ENCODE data around the gene LILRA5.
"Not testable (repeated sequence)": the region's sequence is repeated elsewhere in the genome, so short reads cannot be mapped to it uniquely, and the experiment has no call there.

LILRA5 gene

DNA sequence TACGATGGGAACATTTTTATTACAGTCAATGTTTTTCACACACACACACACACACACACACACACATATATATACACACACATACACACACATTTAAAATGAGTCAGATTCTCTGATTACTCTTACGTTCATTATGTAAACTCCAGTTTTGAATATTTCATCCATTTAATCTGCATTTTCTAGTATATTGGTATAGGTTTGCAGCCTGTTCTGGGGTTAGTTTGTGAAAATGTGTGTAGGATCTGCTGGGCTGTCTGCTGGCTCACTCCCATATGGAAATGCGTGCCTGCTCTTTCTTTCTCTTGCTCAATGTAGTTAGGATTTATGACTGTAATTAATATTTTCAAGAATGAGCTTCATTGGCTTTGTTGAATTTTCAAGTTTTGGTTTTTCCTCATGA, 39.1 kb downstream of the LILRA5 start:
- no peak overlapping the region for H3K4me3 ChIP-seq (ENCODE audit: low read depth, low read length)
- TF ChIP-seq, protein P1, sequence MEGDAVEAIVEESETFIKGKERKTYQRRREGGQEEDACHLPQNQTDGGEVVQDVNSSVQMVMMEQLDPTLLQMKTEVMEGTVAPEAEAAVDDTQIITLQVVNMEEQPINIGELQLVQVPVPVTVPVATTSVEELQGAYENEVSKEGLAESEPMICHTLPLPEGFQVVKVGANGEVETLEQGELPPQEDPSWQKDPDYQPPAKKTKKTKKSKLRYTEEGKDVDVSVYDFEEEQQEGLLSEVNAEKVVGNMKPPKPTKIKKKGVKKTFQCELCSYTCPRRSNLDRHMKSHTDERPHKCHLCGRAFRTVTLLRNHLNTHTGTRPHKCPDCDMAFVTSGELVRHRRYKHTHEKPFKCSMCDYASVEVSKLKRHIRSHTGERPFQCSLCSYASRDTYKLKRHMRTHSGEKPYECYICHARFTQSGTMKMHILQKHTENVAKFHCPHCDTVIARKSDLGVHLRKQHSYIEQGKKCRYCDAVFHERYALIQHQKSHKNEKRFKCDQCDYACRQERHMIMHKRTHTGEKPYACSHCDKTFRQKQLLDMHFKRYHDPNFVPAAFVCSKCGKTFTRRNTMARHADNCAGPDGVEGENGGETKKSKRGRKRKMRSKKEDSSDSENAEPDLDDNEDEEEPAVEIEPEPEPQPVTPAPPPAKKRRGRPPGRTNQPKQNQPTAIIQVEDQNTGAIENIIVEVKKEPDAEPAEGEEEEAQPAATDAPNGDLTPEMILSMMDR (IDR thresholded peaks at IDR 0.05; ENCODE audit: insufficient read depth, low read depth, low read length, missing control alignments) = no peak
- no peak for DNase-seq (ENCODE audit: low read depth)

DNA sequence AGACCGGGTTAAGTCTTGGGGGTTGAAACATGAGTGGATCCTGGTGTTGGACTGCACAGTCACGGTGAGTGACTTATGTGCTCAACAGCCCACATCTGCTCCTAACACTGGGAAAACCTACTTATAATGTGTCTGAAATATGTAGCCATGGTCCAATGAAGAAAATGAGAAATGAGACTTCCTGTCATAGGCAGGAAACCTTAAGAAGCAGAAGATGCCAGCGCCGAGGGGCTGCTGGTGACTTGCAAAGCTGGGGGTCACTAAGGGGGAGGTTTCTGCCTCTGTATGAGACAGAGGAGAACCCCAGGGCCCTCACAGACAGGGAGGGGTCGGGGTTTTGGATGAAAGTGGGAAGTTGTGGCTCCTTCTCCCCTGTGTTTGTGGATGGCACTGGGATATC, 40.8 kb downstream of the LILRA5 start:
- H3K4me3 ChIP-seq (ENCODE audit: low read depth, low read length); DNase-seq (ENCODE audit: low read depth): not testable (repeated sequence)

DNA sequence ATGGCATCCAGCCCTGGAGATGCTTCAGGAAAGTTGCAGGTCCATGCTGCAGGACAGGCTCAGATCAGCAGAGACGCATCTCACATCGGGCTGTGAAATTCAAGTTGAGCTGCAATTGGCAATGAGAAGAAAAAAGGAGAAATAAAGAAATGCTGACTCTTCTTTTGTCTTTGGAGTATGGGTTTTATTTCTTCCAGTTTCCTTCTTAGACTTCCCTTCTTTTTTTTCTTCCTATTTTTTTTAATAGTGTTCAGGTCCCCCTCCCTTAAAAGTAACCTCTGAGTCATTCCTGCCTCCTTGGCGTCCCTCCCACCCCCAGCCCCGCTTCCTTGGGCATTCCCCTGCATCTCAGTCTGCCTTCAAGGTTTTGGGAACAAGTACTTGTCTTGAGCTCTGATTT, 41.4 kb downstream of the LILRA5 start:
- not testable (repeated sequence) for DNase-seq (ENCODE audit: low read depth); H3K4me3 ChIP-seq (ENCODE audit: low read depth, low read length)

DNA sequence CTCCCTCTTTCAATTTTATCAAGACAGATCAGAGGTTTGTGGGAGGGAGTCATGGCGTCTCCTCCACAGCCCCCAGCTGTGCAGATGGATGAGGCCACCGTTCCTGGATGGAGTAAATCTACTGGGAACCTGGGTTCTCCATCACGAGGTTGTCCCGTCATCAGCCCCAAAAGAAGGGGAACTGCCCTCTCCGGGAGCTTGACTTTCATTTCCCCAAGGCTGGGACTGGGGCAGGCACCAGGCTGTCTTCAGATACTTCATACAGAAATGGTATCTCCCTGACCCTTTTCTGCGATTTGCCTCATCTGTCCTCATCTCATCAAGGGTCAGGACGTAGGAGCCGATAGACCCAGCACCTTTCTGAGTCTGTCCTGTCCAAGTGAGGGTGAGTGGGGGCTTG, 41.9 kb downstream of the LILRA5 start:
- TF ChIP-seq, protein P1 (IDR thresholded peaks at IDR 0.05; ENCODE audit: insufficient read depth, low read depth, low read length, missing control alignments) = no peak
- DNase-seq (ENCODE audit: low read depth) = no peak
- no peak overlapping the region for H3K4me3 ChIP-seq (ENCODE audit: low read depth, low read length)

DNA sequence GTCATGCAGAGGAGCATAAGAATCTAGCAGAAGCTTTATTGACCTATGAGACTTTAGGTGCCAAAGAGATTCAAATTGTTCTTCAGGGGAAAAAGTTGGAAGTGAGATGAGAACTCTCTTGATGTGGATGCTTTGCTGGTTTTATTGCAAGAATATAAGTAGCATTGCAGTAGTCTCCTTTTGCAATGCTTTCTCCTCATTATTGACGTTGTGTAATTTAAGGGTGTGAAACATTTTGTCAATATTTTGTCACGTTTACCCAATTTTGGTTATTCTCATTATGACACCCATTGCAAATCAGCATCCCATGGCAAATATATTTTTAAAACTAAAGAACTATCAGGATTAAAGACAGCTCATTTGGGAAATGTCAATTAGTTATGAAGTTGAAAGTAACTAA, 44.0 kb downstream of the LILRA5 start:
- no peak for DNase-seq (ENCODE audit: low read depth)
- TF ChIP-seq, protein P1 (IDR thresholded peaks at IDR 0.05; ENCODE audit: insufficient read depth, low read depth, low read length, missing control alignments) = no peak
- H3K4me3 ChIP-seq (ENCODE audit: low read depth, low read length) = no peak overlapping the region

DNA sequence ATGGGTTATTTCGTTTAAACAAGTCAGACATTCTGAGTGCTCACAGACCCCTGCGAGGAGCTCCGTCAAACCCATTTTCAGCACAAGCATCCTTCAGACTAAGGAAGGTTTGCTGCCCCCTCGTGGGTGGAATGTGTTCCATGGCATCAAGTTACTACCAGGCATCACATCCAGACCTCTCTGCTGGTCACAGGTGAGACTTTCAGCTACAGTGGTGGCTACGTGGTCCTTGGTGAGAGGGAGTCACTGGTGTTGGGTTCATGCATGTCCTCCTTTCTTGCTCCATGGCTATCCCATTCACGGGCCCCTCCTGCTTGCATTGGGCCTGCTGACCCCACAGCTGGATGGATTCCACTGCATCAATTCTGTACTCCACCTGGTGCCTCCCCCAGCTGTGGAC, 46.8 kb downstream of the LILRA5 start:
- peak; percentile 76 for DNase-seq (ENCODE audit: low read depth)
- TF ChIP-seq, protein P1 (IDR thresholded peaks at IDR 0.05; ENCODE audit: insufficient read depth, low read depth, low read length, missing control alignments) = peak; percentile 80

DNA sequence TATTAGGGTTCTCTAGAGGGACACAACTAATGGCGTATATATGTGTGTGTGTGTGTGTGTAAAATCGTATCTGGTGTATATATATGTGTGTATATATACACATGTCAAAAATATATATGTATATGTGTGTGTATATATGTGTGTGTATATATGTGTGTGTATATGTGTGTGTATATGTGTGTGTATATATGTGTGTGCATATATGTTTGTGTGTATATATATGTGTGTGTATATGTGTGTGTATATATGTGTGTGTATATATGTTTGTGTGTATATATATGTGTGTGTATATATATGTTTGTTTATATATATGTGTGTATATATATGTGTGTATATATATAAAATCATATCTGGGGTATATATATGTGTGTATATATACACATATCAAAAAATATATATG, 50.5 kb downstream of the LILRA5 start:
- TF ChIP-seq, protein P1 (IDR thresholded peaks at IDR 0.05; ENCODE audit: insufficient read depth, low read depth, low read length, missing control alignments) = no peak
- no peak for DNase-seq (ENCODE audit: low read depth)
- H3K4me3 ChIP-seq (ENCODE audit: low read depth, low read length) = no peak overlapping the region

More for the DNA sequence above, 46.8 kb downstream of the LILRA5 start:
- no peak overlapping the region for H3K4me3 ChIP-seq (ENCODE audit: low read depth, low read length)

DNA sequence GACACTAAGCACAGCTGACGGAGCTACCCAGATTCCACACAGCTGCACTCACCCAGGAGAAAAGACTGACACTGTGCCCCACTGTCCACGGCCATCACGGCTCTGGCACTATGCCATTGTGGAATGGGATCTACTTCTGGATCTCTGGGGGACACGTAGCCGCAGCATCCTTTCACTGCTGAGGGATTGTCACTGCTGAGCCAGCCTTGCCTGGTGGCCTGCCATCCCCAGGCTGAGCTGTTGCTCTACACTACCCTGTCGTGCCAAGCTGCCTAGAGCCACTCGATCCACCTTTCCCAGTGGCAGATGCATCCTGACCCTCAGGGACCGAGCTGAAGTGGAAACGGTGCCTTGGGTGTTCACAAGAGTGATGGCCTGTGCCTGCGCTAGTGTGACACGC, 50.9 kb downstream of the LILRA5 start:
- TF ChIP-seq, protein P1 (IDR thresholded peaks at IDR 0.05; ENCODE audit: insufficient read depth, low read depth, low read length, missing control alignments) = no peak
- DNase-seq (ENCODE audit: low read depth) = no peak
- no peak overlapping the region for H3K4me3 ChIP-seq (ENCODE audit: low read depth, low read length)
